PC-3 (cell line): ENCODE results near the gene LOXHD1.

Experiments used
- EZH2phosphoT487 ChIP-seq: fragments of 300-600 bp; sonication (generic); IDR thresholded peaks from 2 replicates; pipeline ENCODE4 v1.6.1; 2018; ENCODE audit warnings: mild to moderate bottlenecking, antibody characterized with exemption, low read length, borderline replicate concordance
- TF ChIP-seq, protein P1 (sequence below): fragments of 300-600 bp; sonication (generic); conservative IDR thresholded peaks from 2 replicates; pipeline ENCODE4 v1.5.1; 2017; ENCODE audit warnings: antibody characterized with exemption, low read depth, mild to moderate bottlenecking, low read length

DNA sequence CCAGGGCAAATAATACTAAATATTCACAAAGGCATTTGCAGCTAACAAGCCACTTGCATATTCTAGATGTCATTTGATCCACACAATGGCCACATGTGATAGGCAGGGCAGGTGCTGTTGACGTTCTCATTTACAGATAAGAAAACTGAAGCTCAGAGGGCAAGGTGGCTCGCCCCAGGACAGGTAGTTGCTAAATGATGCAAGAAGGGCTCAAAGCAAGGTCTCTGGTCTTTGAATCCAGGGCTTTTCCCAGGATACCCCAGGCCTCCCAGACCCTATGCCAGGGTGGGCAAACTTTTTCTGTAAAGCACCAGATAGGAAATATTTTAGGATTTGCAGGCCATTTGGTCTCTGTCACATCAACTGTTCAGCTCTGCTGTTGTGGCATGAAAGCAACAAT lies 35.1 kb downstream of the LOXHD1 start:
- TF ChIP-seq, protein P1, sequence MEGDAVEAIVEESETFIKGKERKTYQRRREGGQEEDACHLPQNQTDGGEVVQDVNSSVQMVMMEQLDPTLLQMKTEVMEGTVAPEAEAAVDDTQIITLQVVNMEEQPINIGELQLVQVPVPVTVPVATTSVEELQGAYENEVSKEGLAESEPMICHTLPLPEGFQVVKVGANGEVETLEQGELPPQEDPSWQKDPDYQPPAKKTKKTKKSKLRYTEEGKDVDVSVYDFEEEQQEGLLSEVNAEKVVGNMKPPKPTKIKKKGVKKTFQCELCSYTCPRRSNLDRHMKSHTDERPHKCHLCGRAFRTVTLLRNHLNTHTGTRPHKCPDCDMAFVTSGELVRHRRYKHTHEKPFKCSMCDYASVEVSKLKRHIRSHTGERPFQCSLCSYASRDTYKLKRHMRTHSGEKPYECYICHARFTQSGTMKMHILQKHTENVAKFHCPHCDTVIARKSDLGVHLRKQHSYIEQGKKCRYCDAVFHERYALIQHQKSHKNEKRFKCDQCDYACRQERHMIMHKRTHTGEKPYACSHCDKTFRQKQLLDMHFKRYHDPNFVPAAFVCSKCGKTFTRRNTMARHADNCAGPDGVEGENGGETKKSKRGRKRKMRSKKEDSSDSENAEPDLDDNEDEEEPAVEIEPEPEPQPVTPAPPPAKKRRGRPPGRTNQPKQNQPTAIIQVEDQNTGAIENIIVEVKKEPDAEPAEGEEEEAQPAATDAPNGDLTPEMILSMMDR = no peak
- no peak for TF ChIP-seq EZH2phosphoT487
